HG03280 (cell line): ENCODE measurements around the gene TAP1.
"Not testable (repeated sequence)": the region's sequence is repeated elsewhere in the genome, so short reads cannot be mapped to it uniquely, and the experiment has no call there.

Experiments
- ATAC-seq: cut with Tn5 transposase; IDR thresholded peaks from one replicate; pipeline ENCODE4 v1.9.1; 2021; ENCODE audit warnings: mild to moderate bottlenecking, moderate library complexity; ENCODE audit not compliant: unreplicated experiment

TAP1 gene, protein sequence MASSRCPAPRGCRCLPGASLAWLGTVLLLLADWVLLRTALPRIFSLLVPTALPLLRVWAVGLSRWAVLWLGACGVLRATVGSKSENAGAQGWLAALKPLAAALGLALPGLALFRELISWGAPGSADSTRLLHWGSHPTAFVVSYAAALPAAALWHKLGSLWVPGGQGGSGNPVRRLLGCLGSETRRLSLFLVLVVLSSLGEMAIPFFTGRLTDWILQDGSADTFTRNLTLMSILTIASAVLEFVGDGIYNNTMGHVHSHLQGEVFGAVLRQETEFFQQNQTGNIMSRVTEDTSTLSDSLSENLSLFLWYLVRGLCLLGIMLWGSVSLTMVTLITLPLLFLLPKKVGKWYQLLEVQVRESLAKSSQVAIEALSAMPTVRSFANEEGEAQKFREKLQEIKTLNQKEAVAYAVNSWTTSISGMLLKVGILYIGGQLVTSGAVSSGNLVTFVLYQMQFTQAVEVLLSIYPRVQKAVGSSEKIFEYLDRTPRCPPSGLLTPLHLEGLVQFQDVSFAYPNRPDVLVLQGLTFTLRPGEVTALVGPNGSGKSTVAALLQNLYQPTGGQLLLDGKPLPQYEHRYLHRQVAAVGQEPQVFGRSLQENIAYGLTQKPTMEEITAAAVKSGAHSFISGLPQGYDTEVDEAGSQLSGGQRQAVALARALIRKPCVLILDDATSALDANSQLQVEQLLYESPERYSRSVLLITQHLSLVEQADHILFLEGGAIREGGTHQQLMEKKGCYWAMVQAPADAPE

DNA sequence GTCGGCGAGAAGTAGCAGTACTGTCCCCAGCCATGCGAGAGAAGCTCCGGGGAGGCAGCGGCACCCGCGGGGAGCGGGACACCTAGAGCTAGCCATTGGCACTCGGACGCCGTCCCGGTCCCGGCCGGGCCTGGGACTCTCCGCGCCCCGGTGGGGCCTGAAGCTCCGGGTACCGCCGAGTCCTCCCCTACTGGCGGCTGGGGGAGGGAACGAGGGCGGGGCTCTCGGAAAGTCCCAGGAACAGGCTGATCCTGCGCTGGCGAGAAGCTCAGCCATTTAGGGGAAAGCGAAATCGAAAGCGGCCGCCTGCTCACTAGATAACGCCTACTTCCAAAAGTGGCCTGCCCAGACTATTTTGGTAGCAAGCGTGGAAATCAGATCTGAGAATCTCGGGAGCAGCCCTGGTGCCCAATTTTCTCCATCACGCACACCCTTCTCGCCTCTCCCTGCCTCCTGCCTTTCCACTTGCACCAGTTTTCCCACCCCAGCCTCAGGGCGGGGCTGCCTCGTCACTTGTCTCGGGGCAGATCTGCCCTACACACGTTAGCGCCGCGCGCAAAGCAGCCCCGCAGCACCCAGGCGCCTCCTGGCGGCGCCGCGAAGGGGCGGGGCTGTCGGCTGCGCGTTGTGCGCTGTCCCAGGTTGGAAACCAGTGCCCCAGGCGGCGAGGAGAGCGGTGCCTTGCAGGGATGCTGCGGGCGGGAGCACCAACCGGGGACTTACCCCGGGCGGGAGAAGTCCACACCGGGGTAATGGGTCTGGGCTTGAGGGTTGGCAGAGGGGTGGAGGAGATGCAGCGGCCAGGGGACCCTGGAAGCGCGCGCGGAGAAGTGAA is at the start of gene TAP1, which contains the start of gene PSMB9:
Gene TAP1 (minus strand): TSS at position 164 of the 835 bp plus-strand sequence. CDS start 68 bp downstream, at position 96.
Gene PSMB9 (plus strand): TSS at position 652 of the 835 bp plus-strand sequence. CDS start 38 bp downstream, at position 690.
- ATAC-seq: peak; percentile 85

DNA sequence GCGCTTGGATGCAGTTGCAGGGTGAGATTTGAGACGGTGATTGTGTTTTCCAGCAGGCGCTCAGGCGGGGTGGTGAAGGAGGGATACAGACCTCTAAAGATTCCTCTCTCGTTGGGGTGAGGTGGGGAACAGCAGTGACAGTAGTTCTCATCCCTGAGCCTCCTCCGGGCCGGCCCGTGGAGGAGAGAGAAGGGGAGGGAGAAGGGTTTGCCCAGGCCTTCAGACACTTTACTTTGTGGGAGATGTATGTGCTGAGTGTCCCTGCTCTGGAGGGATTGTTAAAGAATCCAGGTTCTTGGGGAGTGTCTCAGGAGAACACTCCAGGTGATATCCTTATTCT is 41.5 kb upstream of the TAP1 start:
- ATAC-seq: no peak

DNA sequence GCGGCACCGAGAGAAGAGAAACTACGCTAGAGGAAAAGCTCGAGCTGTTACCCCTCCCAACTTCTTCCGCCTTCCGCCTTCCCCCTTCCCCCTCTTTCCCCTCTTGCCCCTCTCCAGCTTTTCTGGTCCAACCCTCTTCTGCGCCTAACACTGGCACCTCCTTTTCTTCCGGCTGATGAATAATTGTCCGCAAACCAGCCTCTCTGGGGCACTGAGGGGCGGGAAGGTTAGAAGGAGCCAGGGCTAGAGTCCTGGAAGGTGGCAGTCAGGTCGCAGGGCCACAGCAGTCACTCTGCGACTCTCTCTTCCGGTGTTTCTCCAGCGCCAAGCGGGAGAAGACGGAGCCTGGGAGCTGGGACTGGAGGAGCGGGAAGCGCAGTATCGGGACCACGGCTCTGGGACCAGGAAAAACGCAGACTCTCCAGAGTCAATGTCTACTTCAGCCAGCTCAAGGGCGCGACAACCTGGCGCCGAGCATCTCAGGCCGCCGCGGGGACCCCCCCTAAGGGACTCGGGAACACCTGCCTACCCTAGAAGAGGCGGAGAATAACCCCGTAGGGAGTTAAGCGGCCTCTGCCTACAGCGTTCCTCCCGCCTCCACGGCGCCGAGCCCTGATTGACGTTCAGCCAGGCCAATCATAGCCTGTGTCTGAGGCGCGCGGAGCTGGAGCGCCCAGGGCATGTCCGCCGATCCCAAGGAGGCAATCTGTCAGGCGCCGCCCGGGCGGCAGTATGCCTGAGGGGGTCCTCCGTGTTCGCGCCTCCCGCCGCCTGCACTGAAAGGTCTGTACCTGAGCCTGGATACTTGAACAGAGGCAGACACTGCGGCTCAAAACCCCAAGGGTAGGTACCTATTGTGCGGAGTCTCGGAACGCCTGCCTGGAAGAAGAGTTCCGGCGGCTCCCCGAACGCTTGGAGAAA is 40.8 kb upstream of the TAP1 start:
- peak; percentile 99 for ATAC-seq

DNA sequence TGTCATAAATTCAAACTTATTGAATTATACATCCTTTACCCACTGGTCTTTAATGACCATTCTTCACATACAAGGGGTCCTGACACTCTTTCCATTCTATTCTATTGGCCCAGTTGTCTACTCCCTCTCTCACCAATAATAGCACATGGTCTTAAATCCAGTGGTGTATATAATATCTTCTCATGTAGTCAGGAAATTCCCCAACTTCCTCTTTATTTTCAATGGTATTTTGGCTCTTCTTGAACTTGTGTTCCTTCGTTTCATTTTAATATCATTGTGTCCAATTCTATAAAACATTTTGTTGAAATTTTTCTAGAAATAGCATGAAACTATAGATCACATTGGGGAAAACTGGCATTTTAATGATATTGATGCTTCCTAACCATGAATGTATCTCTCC is 37.3 kb upstream of the TAP1 start:
- ATAC-seq: no peak

DNA sequence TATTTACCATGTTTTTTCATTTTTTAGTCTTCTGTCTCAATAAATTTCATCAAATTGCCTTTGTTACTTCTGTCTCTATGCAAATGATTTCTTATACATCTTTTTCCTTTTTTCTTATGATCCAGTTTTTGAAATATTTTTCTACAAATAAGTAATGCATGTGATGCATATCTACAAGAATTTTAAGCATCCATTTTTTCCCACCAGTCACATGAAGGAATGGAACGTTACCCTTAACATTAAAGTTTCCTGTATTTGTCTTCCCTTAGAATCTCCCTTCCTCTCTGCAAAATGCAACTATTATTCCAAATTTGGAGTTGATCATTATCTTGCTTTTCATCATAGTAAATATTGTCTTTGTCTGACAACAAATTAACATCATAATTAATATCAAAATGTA is 36.0 kb upstream of the TAP1 start:
- ATAC-seq: no peak

DNA sequence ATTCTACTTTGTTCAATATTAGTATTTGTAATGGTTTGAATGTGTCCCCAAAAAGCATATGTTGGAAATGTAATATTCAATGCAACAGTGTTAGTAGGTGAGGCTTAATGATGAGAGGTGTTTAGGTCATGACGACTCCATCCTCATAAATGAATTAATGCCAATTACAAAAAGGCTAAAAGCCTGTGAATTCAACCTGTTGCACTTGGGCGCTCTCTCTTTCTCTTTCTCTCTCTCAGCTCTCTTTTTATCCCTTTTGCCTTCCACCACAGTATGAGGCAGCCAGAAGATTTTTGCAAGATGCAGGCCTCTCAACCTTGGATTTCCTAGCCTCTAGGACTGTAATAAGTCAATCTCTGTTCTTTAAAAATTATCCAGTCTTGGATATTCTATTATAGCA is 35.1 kb upstream of the TAP1 start:
- ATAC-seq: no peak

DNA sequence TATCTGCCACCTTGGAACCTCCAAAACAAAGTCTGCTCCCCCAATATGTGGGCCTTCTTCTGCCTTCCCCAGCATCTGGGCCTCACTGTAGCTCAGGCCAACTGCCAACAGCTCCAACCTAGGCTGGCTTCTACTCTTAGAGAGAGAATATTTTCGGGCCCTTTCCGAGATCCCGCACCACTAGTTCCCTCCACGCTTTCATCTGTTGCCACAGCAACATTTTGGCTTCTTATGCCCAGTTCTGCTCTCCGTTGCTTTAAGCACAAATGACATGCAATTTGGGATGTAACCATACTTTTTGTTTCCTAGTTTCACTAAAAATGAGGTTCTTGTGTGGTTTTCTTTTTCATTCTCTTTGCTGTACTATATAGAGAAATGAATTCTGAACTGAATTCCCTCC is 34.1 kb upstream of the TAP1 start:
- ATAC-seq: no peak

DNA sequence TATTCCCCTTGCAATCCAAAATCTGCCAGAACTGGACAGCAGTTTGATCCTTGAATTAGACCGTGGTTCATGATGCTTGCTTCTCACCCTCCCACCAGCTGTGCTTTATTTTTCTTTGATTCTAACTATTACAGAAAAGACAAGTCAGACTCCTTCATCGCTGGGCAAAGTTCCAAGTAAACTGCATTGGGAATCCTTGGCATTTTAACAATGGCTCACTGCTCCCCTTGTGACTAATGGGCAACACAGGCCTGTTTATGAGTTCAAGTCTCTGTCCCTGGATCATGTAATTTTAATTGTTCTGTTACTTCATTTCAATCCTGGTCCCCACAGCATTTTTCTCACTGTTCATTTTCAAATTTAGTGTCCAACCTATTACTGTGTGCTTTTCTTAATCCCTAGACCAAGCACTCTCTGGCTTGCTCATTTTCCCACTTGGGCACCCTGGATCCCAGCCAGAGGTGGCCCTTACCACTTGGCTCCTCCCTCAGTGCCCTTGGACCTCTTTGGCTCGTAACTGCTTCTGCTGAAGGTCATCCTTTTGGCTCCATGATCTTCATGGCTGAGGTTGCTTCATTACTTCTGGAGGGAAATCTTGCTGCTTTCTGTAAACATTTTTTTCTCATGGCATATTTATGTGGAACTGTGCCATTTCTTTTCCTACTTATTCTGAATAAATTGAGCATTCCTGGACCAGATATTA is 33.3 kb upstream of the TAP1 start:
- no peak for ATAC-seq

DNA sequence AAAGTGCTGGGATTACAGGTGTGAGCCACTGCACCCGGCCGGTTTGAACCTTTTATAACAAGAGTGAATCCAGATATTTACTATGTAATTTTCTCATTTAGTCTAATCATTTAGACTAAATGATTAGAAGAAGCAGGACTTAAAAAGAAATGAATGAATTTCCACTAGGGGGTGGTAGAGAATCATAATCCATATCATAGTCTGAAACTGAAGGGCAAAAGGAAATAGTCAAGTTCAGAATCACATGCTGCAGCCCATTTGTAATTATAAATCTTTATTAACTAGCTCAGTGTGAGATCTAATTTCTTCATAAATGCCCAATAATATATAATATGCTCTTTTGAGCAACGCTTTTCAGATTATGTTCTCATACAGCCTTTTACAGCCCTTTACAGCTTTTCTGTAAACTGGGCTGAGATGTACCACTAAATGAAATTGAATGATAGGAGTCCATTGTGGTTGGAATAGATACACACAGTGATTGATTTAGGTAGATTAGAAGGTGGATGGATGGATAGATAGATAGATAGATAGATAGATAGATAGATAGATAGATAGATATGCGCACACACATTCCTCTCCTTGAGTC is 32.3 kb upstream of the TAP1 start:
- ATAC-seq: no peak

DNA sequence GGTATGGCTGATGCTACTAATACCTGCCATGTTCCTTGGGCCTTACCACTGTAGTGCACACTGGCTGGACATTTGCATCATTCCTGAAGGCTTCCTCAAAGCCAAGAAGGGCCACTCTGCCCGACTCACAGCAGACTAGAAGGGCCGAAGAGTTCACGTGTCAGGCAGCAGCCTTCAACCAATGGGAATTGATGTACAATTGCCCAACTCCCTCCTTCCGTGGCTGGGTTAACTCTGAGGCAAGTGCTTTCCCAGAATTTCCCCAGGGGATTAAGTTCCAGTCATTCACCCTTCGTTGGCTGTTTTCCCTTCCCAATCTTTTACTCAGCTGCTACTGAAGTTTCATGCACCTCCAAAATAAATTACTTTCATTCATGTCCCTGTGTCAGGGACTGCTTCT is 30.3 kb upstream of the TAP1 start:
- ATAC-seq: no peak

DNA sequence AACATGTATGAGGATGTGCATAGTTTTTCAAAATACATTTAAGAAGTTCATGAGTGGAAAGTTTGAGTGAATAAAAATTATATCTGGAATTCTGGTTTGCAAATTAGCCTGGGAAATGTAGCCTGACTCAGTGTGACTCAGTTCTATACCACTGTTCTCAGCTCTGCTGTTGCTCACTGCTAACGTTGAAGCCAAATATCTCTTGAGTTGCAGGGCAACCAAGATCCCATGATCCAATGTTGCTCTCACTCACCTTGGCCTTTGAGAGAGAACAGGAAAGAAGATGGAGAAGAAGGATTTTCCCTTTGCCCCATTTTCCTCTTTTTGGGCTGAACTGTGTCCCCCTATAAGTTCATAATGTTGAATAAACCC is 29.4 kb upstream of the TAP1 start:
- ATAC-seq: no peak

DNA sequence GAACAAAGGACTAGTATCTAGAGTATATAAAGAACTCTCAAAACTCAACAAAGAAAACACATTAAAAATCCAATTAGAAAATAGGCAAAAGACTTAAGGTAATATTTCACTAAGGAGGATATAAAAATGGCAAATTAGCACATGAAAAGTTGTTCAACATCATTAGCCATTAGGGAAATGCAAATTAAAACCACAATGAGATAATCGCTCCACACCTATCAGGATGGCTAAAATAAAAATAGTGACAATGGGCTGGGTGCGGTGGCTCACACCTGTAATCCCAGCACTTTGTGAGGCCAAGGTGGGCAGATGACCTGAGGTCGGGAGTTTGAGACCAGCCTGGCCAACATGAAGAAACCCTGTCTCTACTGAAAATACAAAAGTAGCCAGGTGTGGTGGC is 27.5 kb upstream of the TAP1 start:
- ATAC-seq: not testable (repeated sequence)

DNA sequence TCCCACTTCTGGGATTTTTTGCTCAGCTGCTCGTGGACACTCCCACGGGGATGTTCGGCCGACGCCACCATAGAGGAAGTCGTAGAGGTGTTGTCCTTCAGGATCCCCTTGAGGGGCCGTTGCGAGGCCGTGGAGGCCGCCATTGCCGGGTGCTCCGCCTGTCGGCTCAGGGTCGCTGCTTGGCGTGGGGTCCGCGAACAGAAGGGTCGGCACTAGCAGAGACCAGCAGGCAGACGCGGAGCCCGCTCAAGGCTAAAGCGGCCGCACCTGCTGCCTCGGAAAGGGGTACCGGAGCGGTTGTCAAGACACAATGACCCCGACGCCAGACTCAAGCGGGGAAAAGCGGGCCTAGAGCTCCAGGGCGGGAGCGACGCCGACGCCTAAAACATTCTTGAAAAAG is 26.2 kb upstream of the TAP1 start:
- ATAC-seq: no peak

DNA sequence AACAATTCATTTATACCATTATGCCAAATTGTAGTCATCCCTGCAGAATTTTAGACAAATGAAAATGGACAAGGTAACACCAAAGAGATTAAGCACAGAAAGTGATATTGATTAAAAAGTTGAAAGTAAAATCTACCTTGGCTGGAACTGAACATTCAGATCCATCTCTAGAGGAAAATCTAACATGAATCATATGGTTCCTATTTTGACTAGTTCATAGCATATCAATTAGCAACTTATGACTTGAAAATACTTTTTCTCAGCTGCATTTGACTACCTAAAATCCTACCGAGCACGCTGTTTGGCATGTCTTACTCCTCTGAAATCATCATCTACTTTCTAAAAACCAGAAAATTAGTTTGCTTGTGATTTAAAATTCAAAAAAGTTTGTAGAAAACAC is 23.1 kb upstream of the TAP1 start:
- ATAC-seq: no peak

DNA sequence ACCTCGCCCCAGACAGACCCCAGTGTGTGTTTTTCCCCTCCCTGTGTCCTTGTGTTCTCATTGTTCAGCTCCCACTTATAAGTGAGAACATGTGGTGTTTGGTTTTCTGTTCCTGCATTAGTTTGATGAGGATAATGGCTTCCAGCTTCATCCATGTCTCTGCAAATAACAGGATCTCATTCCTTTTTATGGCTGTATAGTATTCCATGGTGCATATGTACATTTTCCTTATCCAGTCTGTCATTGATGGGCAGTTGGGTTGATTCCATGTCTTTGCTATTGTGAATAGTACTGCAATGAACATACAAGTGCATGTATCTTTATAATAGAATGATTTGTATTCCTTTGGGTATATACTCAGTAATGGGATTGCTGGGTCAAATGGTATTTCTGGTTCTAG is 20.4 kb upstream of the TAP1 start:
- not testable (repeated sequence) for ATAC-seq

DNA sequence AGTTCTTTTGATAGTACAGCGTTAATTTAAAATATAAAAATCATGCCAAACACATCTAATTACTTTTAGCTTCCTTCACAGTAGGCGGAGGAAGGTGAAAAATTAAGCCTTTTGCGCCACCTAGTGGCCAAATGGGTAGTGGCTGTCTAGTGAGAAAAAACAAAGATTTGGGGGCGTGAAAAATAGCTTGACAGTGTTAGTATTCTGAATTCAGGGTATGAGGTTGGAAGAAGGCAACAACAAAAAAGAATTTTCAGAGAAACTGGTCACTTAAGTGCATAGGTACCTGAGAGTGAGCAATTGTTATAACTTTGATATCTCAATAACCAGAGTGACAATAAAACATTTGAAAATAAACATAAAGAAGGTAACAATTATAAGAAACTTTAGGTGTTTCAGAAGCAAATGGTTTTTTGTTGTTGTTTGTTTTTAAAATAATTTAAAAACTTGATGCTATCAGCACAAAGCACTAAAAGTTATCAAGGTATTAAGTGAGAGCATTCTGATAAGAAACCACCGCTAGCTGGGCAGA is 14.8 kb upstream of the TAP1 start:
- no peak for ATAC-seq

DNA sequence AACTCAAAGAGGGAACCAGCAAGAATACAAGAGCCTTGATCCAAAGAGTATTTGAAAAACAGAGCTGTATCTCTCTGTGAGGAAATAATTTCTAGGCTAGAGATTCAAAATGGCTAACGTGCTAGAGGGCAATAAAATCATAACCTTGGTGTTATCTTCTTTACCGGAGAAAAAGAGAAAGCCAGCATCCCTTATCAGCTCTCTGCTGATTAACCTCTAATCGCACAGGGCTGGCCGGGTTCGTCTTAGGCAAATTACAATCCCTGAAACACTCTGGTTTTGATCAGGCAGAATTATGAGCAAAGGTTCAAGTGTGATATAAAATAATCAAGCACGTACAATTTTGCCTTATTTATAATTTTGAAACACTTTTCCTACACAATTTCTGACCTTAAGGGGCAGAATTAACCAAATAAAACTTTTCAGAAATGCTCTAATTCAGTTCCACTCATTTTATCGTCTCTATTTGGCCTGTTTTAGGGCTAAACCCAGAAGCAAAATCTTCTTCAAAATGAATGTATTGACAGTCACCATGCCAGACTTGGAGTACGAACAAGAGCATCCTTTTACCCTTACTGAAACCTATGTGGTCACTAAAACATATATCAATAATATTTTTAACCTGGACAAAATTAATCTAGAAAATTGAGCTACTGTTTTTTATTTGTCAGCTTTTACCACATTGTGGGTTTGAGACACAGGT is 14.2 kb upstream of the TAP1 start:
- ATAC-seq: no peak

DNA sequence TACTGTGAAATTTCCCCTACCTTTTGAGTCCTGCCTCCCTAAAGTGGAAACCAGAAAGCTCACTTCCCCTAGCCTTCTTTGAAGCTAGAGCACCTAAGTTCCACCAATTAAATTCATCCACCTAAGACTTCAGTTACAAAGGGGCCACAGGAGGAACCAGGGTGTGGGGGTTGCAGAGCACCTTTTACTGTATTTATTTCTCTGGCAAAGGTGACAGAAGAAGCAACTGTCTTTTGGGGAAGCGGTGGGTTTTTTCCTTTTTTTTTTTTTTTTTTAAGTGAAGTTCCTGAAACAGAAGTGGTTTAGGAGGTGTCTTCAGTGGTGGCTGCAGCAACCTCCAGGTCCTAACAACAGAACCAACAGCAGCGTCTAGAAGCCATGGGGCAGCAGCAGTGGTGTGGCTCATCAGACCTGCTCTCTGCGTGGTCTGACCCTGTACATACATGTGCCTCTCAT is 13.5 kb upstream of the TAP1 start:
- ATAC-seq: no peak
